H1 (cell line): ENCODE measurements around the gene GMCL1. TPM values are rescaled to one million over a fixed set of nuclear protein-coding genes. Genes with fewer than 3 reads are reported as not detected.
"Not testable (repeated sequence)": the region's sequence is repeated elsewhere in the genome, so short reads cannot be mapped to it uniquely, and the experiment has no call there.

ENCODE experiments used
- CTCF ChIA-PET: fragments of 300-600 bp; sonication (Branson Sonifier 250); formaldehyde crosslinking; loops from one replicate; lab custom pipeline; 2021; ENCODE audit not compliant: partially characterized antibody; lab: Charles Lee
- POLR2A ChIA-PET: fragments of 300-600 bp; sonication (Branson Sonifier 250); formaldehyde crosslinking; loops from one replicate; lab custom pipeline; 2021; ENCODE audit warnings: inconsistent platforms; ENCODE audit not compliant: partially characterized antibody; lab: Charles Lee
- DNase-seq, 2 experiments: peaks; one replicate each; pipeline versions ENCODE4 v3.0.0 to v3.0.0-alpha.2; 2010 to 2022; ENCODE audit warnings: low spot score in 2 of 2, low read depth in 1 of 2, mixed read lengths in 1 of 2
- FAIRE-seq: peaks from 2 replicates; lab custom pipeline; 2011; peaks lifted over from hg19 to GRCh38; lab: Jason Lieb, UNC
- H2AFZ ChIP-seq: 2 replicates; pipeline ENCODE4 v1.8.1; 2012; ENCODE audit warnings: low read length, inconsistent platforms
- H2AK5ac ChIP-seq: 2 replicates; pipeline ENCODE4 v1.6.1; 2013; ENCODE audit warnings: low read depth, low read length
- H2BK120ac ChIP-seq: replicated peaks from 2 replicates; pipeline ENCODE3; 2013; ENCODE audit warnings: low read depth, low read length, inconsistent platforms
- H2BK12ac ChIP-seq: 2 replicates; pipeline ENCODE4 v1.6.1; 2013; ENCODE audit warnings: low read depth, low read length
- H2BK15ac ChIP-seq: 2 replicates; pipeline ENCODE4 v1.6.1; 2013; ENCODE audit warnings: low read length
- H2BK20ac ChIP-seq: 2 replicates; pipeline ENCODE4 v1.6.1; 2013; ENCODE audit warnings: low read length
- H2BK5ac ChIP-seq: 2 replicates; pipeline ENCODE4 v1.6.1; 2013; ENCODE audit warnings: low read depth, low read length
- H3K14ac ChIP-seq: 2 replicates; pipeline ENCODE4 v1.6.1; 2013; ENCODE audit warnings: inconsistent platforms; ENCODE audit not compliant: insufficient read length
- H3K18ac ChIP-seq: 2 replicates; pipeline ENCODE4 v1.6.1; 2013; ENCODE audit warnings: low read length; ENCODE audit errors: extremely low read depth
- H3K23ac ChIP-seq: 2 replicates; pipeline ENCODE4 v1.6.1; 2013; ENCODE audit warnings: inconsistent platforms; ENCODE audit not compliant: insufficient read length
- H3K23me2 ChIP-seq: 2 replicates; pipeline ENCODE4 v1.6.1; 2013; ENCODE audit warnings: low read depth, low read length
- H3K27ac ChIP-seq: 2 replicates; pipeline ENCODE4 v1.6.1; 2011; ENCODE audit warnings: low read depth, low read length, inconsistent platforms
- H3K27me3 ChIP-seq, 4 experiments: replicated peaks in 1 of 4; 1 replicate in 1 of 4; 2 replicates in 3 of 4; pipeline versions ENCODE4 v1.6.1 to v1.8.1; 2011 to 2013; ENCODE audit warnings: low read length in 3 of 4, mild to moderate bottlenecking in 3 of 4, inconsistent platforms in 2 of 4, mixed read lengths in 2 of 4, moderate library complexity in 1 of 4; ENCODE audit not compliant: control insufficient read depth in 3 of 4, insufficient read depth in 3 of 4; ENCODE audit errors: extremely low read depth in 1 of 4
- H3K36me3 ChIP-seq, 4 experiments: 2 replicates each; pipeline versions ENCODE4 v1.6.1 to v1.8.1; 2011 to 2013; ENCODE audit warnings: mild to moderate bottlenecking in 4 of 4, low read length in 3 of 4, moderate library complexity in 2 of 4, control low read depth in 1 of 4, inconsistent platforms in 1 of 4; ENCODE audit not compliant: insufficient read depth in 4 of 4, control insufficient read depth in 2 of 4
- H3K4ac ChIP-seq: replicated peaks from 2 replicates; pipeline ENCODE3; 2013; ENCODE audit warnings: low read length, low read depth, mixed read lengths, inconsistent platforms; ENCODE audit not compliant: insufficient read length
- H3K4me1 ChIP-seq, 4 experiments: replicated peaks in 1 of 4; 1 replicate in 1 of 4; 2 replicates in 3 of 4; pipeline versions ENCODE4 v1.6.1 to v1.8.1; 2011 to 2013; ENCODE audit warnings: low read length in 3 of 4, inconsistent platforms in 2 of 4, mixed read lengths in 1 of 4; ENCODE audit not compliant: insufficient read depth in 4 of 4, control insufficient read depth in 3 of 4
- H3K4me2 ChIP-seq, 2 experiments: 2 replicates each; pipeline versions ENCODE4 v1.6.1 to v1.8.1; 2011 to 2013; ENCODE audit warnings: low read depth in 2 of 2, low read length in 2 of 2, control low read depth in 1 of 2, inconsistent platforms in 1 of 2, mild to moderate bottlenecking in 1 of 2; ENCODE audit not compliant: insufficient read depth in 1 of 2
- H3K4me3 ChIP-seq, 4 experiments: fragments of 200-600, 300-600 bp in 1 of 4; sonication (generic), shearing (Covaris generic), sonication (Bioruptor Twin) in 1 of 4; 2 replicates each; pipeline versions ENCODE4 v1.5.1 to v1.8.1; 2011 to 2016; ENCODE audit warnings: low read length in 4 of 4, low read depth in 3 of 4, control low read depth in 2 of 4, inconsistent platforms in 2 of 4, mild to moderate bottlenecking in 2 of 4, mixed read lengths in 1 of 4, moderate library complexity in 1 of 4; ENCODE audit not compliant: insufficient read depth in 2 of 4; ENCODE audit errors: extremely low read depth in 1 of 4
- H3K56ac ChIP-seq: replicated peaks from 2 replicates; pipeline ENCODE3; 2013; ENCODE audit warnings: low read depth, mild to moderate bottlenecking, mixed read lengths, low read length, inconsistent platforms; ENCODE audit not compliant: insufficient read length
- H3K79me1 ChIP-seq: 2 replicates; pipeline ENCODE4 v1.6.1; 2013; ENCODE audit warnings: low read depth, low read length, control low read depth
- H3K79me2 ChIP-seq, 2 experiments: 2 replicates each; pipeline versions ENCODE4 v1.6.1 to v1.8.1; 2012 to 2013; ENCODE audit warnings: low read length in 2 of 2, mild to moderate bottlenecking in 2 of 2, inconsistent platforms in 1 of 2; ENCODE audit not compliant: insufficient read depth in 2 of 2, control insufficient read depth in 1 of 2
- H3K9ac ChIP-seq, 4 experiments: replicated peaks in 1 of 4; 1 replicate in 1 of 4; 2 replicates in 3 of 4; pipeline versions ENCODE4 v1.6.1 to v1.8.1; 2011 to 2013; ENCODE audit warnings: low read depth in 3 of 4, low read length in 3 of 4, control low read depth in 2 of 4, mild to moderate bottlenecking in 2 of 4, moderate library complexity in 2 of 4, inconsistent platforms in 1 of 4; ENCODE audit errors: extremely low read depth in 1 of 4
- H3K9me3 ChIP-seq, 2 experiments: 2 replicates each; pipeline versions ENCODE4 v1.6.1 to v1.8.1; 2012 to 2013; ENCODE audit warnings: mild to moderate bottlenecking in 2 of 2, moderate library complexity in 2 of 2, control low read depth in 1 of 2, inconsistent platforms in 1 of 2, low read depth in 1 of 2, low read length in 1 of 2, mixed read lengths in 1 of 2; ENCODE audit not compliant: insufficient read depth in 2 of 2
- H4K20me1 ChIP-seq, 2 experiments: replicated peaks in 1 of 2; 2 replicates each; pipeline versions ENCODE3 to v1.8.1; 2011 to 2013; ENCODE audit warnings: inconsistent platforms in 2 of 2, low read length in 2 of 2, mild to moderate bottlenecking in 1 of 2; ENCODE audit not compliant: insufficient read depth in 2 of 2, control insufficient read depth in 1 of 2
- H4K5ac ChIP-seq: 2 replicates; pipeline ENCODE4 v1.6.1; 2013; ENCODE audit warnings: low read length, low read depth, mixed read lengths, inconsistent platforms; ENCODE audit not compliant: insufficient read length
- H4K8ac ChIP-seq: 2 replicates; pipeline ENCODE4 v1.8.0; 2013; ENCODE audit warnings: mild to moderate bottlenecking, moderate library complexity, low read length, inconsistent platforms; ENCODE audit not compliant: insufficient read depth; ENCODE audit errors: extremely low read depth
- H4K91ac ChIP-seq: replicated peaks from 2 replicates; pipeline ENCODE3; 2013; ENCODE audit warnings: low read length, mixed read lengths, inconsistent platforms; ENCODE audit not compliant: insufficient read length
- WGBS, 2 experiments: shearing (Covaris generic) in 1 of 2; methylation state at CpG; one replicate each; pipeline versions ENCODE4 v1.1.6 to v1.1.7; 2013 to 2015; ENCODE audit warnings: low lambda C conversion rate in 2 of 2, mixed read lengths in 2 of 2, inconsistent platforms in 1 of 2, low coverage in 1 of 2, missing lambda C conversion rate in 1 of 2; ENCODE audit not compliant: insufficient replicate concordance in 2 of 2, insufficient coverage in 1 of 2, insufficient read length in 1 of 2; ENCODE audit errors: extremely low coverage in 1 of 2, missing lambda C conversion rate in 1 of 2; 5-methylcytosine and 5-hydroxymethylcytosine counted together
- polyA plus RNA-seq, 7 experiments: library from polyadenylated mRNA; depleted of rRNA in 3 of 7; stranded (reverse) in 5 of 7; unstranded in 2 of 7; fragments of >200 nt in 5 of 7; fragments of 200-250 nt in 2 of 7; gene quantifications; 1 replicate in 5 of 7; 2 replicates in 1 of 7; 4 replicates in 1 of 7; pipeline versions ENCODE4 v1.2.1 to v1.2.3, GENCODE V29; 2011 to 2013; ENCODE audit warnings: missing spikeins in 2 of 7, mixed read lengths in 2 of 7
- total RNA-seq: library from RNA; stranded (reverse); fragmentation: NEBNext Ultra II Directional; extraction: Animal tissue kit (Norgen Biotek cat#: 25700); gene quantifications from 2 replicates; pipeline ENCODE4 v1.2.1, GENCODE V29; 2021

Gene GMCL1
- total and polyA plus RNA-seq, 2 of the 8 experiments (the other 6 are each of a cell fraction or from before 2014, with no cell fraction given) = 6.5 to 21.9 TPM

- POLR2A ChIA-PET = interaction anchor here (0.7 kb wide), 2 partner anchors 43 to 106 kb away, joined by 3 read pairs; no protein-coding TSS in a partner anchor
- FAIRE-seq, H3K56ac ChIP-seq, H4K20me1 ChIP-seq, H3K27ac ChIP-seq, H3K9me3 ChIP-seq, DNase-seq, H3K23ac ChIP-seq, H3K23me2 ChIP-seq, H4K8ac ChIP-seq, H3K27me3 ChIP-seq, H3K79me1 ChIP-seq, H4K91ac ChIP-seq, H3K14ac ChIP-seq, H2AK5ac ChIP-seq, H2BK5ac ChIP-seq, H2BK12ac ChIP-seq, H2BK120ac ChIP-seq, H3K18ac ChIP-seq, H3K4me1 ChIP-seq, H2BK20ac ChIP-seq, H3K36me3 ChIP-seq, H3K4ac ChIP-seq, H2BK15ac ChIP-seq, H4K5ac ChIP-seq, H2AFZ ChIP-seq: not testable (repeated sequence)
- peak overlapping the region; percentile 85 to 89 for H3K4me2 ChIP-seq
- H3K79me2 ChIP-seq = peaks cover 3 to 61% of the 10 kb centered on the region in 2 experiments; a peak in 3 of 4 replicates
- CTCF ChIA-PET = interaction anchor here (0.7 to 1.5 kb wide), 3 partner anchors 14 to 106 kb away, joined by 3 to 6 read pairs (median 3); no protein-coding TSS in a partner anchor
- peak overlapping the region in 1 of 4 experiments; percentile 9; a peak in 1 of 7 replicates for H3K9ac ChIP-seq
- H3K4me3 ChIP-seq = peak overlapping the region; percentile 70 to 77 (median 72); a peak in 7 of 8 replicates
- WGBS, 2 experiments = 90% methylated on average over 13 of the region's 13 CpGs; no CpG with 5 or more reads in 1 of the 2 experiments
Measured at GRCh38 chr2:69830906-69831241, 1.4 kb downstream of the GMCL1 start.
